Measurements from ENCODE around the gene VAPB.

The VAPB gene

GRCh38 chr20:58466095-58466708 is 77.2 kb downstream of the VAPB start:
- no peak for DNase-seq

DNA sequence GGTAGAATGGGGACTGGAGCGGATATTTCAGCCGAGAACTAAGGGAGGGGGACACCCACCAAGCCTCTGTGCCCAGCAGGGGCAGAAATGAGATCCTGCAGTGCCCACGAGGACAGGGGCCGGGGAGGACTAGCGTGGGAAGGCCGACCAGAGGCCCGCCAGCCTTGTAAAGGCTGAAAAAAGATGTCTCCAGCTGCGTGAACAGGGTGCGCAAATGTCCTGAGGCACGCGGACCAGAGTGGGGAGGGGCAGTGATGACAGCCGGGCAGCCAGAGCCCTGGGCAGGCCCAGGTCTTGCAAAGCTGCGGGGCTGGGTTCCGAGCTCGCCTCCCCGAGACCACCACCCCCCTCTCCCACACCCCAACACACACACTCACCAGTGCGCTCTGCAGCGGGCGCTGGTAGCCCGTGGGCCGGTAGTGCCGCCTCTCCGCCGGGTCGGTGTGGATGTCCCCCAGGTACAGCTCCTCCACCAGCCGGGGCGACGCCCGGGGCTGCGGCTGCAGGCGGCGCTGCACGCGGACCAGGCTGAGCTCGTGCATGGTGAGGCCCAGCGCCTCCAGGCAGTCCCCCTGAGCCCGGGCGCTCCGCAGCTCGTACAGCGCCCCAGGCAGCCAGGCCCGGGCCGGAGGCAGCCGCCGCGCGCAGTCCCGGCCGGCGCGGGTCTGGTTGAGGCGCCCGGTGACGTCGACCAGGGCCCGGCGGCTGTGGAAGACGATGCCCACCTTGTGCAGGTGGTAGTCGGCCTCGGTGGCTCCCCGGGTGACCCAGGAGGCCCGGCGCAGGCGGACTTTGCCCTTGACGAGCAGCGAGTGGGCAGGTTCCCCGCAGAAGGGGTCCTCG is 77.9 kb downstream of the VAPB start:
- DNase-seq = no peak

- DNase-seq = no peak
Observed at GRCh38 chr20:58467572-58468527, 78.8 kb downstream of the VAPB start.

- DNase-seq = no peak
Observed at GRCh38 chr20:58469616-58470015, 80.6 kb downstream of the VAPB start.

DNA sequence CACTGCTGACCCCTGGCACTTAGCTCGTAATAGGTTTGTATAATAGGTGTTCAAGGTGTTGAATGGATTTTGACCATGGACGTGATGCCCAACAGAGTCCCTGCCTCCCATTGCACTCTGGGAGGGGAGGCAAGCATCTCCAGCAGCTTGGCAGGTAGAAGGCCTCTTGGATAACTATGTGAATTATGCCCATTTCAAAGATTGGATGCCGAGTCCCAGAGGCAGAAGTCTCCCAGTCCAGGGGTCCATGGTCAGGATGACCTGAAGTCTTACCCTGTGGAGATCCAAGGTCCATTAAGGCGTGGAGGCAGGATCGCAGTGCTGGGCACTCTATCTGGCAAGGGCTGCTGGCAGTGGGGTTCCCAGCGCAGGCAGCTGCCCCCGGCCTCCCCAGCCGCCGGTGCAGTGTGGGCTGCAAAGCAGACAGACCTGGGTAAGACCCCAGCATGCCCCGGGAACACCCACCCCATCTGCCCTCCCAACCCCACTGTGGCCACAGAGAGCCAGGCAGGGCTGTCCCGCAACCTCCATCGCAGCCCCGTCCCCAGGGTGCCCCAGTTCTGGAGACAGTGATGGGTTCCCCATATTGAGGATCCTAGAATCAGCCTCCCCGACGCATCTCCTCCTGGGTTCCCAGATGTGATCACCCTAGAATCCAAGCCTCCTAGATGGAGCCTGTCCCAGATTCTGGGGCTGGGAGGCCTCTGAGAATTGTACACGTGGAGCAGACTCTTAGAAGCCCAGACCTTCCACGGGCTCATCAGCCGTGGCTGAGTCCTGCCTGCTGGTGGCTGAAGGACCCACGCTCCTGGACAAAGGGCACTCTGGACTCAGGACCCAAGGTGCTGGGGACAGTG is 81.5 kb downstream of the VAPB start:
- DNase-seq = no peak

DNA sequence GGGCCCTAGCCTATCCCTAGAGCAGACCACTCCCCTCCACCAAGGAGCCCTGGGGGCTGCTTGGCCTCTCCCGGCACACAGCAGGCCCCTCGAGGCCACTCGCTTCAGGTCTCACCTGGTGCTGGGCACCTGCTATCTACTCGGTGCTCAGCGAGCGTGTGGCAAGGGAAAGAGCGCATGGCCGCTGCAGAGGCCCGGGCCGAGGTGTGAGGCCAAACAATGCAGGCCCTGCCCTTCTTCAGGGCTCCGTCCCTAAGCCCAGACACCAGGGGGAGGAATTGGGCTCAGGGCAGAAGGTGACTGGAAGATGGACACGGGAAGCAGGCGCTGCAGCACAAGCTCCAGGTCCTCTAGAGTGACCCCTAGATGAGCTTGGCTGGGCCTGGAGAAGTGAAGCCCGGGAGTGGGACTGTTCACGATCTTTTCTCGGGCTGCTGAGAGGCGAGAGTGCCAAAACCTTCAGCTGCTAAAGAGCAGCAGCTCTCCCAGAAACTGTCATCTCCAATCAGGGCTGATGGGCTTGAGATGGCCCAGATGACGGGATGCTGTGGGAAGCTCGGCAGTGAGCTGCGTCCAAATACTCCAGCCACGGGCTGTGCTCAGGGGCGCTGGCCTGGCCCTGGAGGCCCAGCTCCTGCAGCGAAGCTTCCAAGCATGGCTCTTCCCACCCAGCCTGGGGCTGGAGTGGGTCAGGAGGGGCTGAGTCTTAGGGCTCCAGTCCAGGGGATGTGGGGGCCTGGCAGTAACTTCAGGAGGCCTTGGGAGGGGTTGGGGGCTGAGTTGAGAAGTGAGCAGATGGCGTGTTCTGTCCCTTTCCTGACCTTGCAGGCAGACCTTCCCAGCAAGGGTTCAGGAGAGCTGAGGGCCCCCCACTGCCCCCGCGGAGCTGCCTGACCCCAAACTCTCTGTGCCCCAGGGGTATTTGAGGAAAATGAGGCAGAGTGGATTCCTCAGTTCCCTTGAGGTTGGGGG is 82.5 kb downstream of the VAPB start:
- DNase-seq = no peak

DNA sequence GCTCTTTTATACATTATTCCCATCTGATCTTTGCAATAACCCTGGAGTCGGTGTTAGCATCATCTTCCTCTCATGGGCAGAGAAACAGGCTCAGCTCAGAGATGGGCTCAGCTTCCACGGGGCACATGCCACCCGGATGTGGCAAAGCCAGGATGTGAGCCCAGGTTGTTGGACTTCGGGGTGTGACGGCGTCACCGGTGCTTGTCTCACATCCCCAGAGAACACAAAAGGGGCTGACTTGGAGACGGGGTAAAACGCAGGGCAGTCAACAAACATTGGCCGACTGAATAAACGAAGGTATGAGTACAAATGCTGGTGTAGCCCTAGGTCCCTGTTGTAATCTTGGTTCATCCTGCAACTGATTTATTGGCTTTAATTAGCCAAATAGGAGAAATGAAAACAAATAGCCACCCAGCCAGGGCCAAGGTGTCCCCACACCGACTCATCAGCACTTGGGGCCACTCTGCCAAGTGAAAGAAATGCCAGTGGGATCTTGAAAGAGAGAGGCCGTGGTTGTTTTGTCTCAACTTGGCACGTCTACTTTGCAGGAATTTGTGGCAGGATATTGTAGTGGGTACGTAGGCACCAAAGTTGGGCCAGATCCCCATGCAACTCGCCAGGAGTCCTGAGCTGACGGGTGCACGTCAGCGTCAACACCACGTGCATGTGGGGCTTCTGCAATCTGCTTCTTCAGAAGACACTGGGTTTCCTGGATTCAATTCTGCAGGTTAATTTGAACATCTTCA is 83.4 kb downstream of the VAPB start:
- DNase-seq = no peak

DNA sequence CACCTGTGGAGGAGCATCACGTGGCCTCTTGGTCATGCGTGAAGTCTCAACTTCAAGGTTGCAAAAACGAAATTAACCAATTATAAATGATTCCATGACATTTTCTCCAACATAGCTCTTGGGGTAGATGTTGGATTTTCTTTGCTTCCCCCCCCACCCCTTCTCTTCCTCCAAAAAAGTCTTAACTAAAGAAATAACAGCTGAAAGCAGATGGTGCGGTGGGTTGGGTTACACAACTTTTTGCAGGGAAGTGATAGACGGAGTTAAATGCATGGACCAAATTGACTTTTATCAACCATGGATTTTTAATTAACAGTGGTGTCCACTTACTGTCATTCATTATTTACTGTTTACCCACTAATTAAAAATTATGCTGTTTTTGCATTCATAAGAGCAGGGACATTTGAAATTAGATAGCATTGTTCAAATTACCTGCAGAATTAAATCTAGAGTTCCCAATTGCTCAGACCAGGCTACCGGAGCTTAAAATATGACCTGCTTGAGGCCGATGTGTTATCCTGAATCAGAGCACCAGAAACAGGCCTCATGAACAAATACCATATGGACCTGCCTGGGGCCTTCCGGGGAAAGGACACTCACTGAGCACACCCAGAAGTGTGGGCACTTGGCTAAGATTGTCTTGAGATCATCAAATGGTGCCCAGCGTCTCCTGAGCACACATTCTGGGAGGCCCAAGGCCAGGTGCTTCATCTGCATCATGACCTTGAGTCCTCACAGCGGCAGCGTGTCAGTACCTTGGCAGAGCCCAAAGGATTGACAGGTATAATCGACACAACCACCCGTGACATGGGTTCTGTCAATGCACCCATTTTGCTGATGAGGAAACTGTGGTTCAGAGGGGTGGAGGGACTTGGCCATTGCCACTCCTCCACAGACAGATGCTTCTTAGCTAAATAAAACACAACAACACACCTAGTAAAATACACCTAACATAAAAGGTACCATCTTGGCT is 84.7 kb downstream of the VAPB start:
- DNase-seq = no peak

DNA sequence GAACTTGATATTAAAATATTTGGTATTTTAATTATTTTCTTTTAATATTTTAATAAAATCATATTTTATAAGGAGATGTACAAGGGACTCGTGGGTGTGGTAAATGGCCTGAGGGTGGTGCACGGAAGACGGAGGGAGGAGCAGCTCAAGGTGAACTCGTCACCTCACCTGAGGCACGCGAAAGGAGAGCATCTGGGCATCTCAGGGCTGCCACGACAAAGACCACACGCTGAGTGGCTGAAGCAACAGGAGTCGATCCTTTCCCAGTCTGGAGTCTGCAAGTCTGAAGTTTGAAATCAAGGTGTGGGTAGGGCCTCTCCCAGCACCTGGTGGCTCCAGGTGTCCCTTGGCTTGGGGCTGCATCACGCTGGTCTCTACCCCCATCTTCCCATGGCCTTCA is 86.4 kb downstream of the VAPB start:
- DNase-seq = no peak

DNA sequence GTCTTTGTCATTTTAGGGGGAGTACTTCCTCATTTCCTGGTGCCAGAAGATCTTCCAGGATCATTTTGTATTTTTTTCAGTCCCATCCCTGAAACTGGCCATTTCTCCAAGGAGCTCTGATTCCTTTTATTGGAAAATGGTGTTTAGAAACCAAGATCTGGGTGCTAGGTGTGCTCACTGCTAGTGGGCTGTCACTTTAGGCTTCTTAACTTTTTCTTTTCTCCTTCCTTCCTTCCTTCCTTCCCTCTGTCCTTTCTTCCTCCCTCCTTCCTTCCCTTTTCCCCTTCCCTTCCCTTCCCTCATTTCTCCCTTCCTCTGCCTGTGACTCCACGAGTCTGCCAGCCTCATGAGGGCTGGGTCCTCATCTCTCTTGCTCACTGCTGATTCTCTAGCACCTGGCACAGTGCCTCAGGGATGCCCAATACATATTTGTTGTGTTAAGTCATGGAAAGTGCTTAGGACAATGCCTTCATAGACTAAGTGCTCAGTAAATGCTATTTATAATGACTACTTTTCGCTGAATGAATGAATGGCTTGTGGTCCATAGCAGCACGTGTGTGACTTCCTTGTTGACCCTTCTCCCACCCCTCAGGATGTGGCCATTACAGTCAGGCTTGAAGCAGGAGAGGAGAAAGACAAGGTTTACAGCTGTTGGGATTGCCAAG is 89.2 kb downstream of the VAPB start:
- DNase-seq = no peak

GRCh38 chr20:58479726-58480440 is 90.9 kb downstream of the VAPB start:
- DNase-seq = no peak

DNA sequence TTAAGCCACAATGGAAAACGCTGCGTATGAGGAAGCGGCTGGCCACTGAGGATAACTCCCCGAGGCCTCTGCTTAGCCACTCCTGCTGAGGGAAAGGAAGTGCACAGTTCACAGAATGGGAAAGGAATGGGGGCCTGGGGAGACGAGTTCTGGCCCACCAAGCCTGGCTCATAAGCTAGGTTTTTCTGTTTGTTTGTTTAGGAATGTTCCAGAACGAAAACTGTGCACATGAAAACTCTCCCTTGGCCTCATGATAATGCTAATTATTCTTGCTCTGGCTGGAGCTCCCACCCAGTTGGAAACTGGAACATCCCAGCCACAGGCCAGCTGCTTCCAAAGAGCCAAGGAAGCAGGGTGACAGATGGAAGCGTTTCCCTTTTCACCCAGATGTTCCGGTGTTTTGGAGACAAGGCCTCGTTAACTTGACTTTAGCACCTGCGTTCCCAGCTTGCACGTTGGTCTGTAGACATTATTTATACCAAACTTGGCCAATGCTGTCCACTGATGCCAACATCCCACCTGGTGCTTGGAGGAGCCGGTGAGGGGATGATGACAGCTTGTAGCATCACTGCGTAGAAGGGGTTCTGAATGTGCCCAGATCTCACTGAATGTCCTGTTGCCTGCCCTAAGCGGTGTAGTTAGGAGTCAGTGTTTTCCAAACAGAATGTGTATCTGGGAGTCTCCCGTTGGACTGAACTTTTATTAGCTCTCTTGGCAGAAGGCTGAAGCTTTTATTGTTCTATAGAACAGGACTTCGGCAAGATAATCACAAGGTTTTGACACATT is 91.7 kb downstream of the VAPB start:
- no peak for DNase-seq

DNA sequence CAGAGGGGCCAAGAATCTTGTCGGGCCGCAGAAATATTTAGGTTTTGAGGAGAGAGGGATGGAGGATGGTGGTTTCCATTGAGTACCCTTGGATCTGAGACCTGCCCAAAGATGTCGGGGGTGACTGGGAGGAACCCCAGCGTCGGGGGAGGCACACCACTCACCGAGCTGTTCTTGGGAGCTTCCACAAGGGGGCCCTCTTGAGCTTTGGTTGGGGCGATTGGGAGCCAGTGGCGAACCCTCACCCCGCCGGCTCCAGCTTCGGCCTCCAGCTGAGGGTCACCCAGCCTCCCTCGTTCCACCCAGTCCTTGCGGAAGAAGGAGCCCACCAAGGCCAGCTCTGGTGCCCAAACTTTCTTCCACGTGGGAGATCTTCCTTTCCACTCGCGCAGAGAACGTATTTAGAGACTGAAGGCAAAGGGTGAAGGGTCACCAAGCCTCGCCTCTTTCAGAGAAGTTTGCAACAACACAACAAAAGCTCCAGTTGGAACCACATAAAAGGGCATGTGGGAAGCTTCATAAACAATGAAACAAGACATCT is 92.5 kb downstream of the VAPB start:
- no peak for DNase-seq

DNA sequence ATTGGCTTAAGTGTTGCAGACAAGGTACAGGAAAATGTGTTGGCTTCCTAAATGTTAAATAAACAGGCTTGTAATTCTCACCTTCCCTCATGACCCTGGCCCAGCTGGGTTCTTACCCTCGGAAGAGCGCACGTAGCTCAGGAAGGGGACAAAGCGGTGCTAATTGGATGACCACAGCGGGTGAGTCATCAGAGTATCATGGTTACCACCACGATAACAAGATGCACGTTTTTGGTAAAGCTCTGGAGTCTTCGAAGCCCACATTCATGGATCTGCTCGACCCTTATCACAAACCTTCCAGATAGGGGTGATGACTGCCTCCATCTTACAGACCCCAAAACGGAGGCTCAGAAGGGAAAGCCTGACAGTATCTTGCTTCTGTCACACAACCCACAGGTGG is 93.4 kb downstream of the VAPB start:
- no peak for DNase-seq

DNA sequence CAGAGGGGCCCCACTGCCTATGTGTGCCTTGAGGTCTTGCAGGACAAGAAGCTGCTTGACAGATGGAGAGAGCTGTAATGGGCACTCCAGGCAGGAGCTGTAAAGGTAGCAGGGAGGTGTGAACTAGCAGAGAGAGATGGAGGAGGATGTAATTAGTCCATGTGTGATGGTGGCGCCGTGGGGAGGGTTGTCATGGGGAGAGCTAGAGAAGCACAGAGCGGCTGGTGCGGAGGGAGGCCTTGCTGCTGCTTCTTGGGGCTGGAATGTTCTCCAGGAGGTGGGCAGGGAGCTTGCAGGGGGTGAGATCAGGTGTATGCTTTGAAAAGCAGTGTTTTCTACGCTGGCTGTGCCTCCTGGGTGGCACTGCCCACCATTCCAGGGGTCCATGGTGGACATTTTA is 94.0 kb downstream of the VAPB start:
- no peak for DNase-seq

DNA sequence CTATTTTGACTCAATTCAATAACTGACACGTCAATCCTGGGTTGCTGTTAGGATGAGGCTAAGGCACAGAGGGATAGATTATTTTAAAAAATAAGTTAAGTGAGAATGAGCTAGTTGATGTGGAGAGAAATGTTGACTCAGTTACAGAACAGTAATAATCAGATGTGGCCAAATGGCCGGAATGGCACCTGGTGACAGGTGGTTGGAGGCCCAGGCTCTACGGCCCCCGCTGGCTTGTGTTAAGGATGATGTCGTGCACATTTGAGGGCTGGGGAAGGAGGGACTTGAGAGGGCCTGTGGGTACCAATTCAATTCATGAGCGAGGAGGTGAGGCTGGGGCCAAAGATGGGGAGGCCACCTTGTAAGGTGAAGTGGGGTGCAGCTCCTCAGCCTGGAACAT is 94.4 kb downstream of the VAPB start:
- DNase-seq = no peak

DNA sequence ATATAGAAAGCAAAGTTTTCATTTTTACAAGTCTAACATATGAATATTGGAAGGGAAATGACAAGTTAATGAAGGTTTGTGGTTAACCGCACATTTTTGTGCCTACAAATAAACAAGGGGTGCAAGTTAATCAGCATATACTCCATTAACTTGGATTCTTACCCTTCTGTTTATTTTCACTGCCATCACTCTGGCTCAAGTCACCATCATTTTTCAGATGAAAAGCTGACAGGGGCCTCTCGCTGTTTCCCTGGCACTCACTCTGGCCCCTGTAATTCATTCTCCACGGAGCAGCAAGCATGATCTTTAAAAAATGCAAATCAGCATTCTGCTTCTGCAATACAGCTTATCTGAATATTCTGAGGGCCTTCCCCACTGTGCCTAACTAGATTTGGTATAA is 96.4 kb downstream of the VAPB start:
- no peak for DNase-seq
